Measurements from ENCODE around the gene DIAPH3. TPM values are rescaled to one million over a fixed set of nuclear protein-coding genes. Genes with fewer than 3 reads are reported as not detected.

DIAPH3 gene
- total RNA-seq, 6 experiments from 2014 or later = 18.4 to 38.5 (median 37.5) TPM

- no peak overlapping the region for H3K4me3 Mint-ChIP-seq
- TF ChIP-seq, protein P1, sequence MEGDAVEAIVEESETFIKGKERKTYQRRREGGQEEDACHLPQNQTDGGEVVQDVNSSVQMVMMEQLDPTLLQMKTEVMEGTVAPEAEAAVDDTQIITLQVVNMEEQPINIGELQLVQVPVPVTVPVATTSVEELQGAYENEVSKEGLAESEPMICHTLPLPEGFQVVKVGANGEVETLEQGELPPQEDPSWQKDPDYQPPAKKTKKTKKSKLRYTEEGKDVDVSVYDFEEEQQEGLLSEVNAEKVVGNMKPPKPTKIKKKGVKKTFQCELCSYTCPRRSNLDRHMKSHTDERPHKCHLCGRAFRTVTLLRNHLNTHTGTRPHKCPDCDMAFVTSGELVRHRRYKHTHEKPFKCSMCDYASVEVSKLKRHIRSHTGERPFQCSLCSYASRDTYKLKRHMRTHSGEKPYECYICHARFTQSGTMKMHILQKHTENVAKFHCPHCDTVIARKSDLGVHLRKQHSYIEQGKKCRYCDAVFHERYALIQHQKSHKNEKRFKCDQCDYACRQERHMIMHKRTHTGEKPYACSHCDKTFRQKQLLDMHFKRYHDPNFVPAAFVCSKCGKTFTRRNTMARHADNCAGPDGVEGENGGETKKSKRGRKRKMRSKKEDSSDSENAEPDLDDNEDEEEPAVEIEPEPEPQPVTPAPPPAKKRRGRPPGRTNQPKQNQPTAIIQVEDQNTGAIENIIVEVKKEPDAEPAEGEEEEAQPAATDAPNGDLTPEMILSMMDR (IDR thresholded peaks at IDR 0.05) = no peak
- H3K4me1 Mint-ChIP-seq (ENCODE audit: low read depth) = peaks cover 21% of the 10 kb centered on the region
These were observed 300.1 kb downstream of the DIAPH3 start for GRCh38 chr13:59863621-59864020.

DNA sequence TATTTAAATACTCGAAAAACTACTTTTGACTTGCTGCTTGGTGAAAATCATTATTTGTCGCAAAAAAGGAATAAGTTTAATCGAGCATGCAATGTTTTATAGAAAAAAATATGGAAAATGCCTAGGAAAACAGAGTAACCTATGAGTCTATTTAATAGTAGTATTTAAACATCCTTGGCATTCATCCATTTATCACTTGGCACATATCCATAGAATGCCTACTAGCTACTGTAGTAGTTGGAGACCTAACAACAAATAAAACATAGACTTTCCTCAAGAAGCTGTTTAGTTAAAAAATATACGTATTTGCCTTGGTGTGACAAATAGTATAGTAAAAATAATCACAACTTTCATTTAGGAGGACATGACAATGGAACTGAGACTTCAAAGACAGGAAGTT, 302.1 kb downstream of the DIAPH3 start:
- H3K36me3 Mint-ChIP-seq (ENCODE audit: low read depth) = peaks cover 9% of the 10 kb centered on the region
- no peaks in the 10 kb centered on the region for H3K27me3 Mint-ChIP-seq (ENCODE audit: insufficient read depth)
- DNase-seq = no peak
- H3K4me1 Mint-ChIP-seq (ENCODE audit: low read depth) = peaks cover 21% of the 10 kb centered on the region
- H3K9me3 Mint-ChIP-seq = no peaks in the 10 kb centered on the region
- TF ChIP-seq, protein P1 (IDR thresholded peaks at IDR 0.05) = no peak
- H3K27ac Mint-ChIP-seq = no peak overlapping the region
- no peak overlapping the region for H3K4me3 Mint-ChIP-seq

More at GRCh38 chr13:59863621-59864020, 300.1 kb downstream of the DIAPH3 start:
- Mint-ChIP-seq H3K27ac (no peak overlapping the region), H3K27me3 (ENCODE audit: insufficient read depth) (no peaks in the 10 kb centered on the region), H3K9me3 (no peaks in the 10 kb centered on the region), H3K36me3 (ENCODE audit: low read depth) (peaks cover 9% of the 10 kb centered on the region)
- no peak for DNase-seq

DNA sequence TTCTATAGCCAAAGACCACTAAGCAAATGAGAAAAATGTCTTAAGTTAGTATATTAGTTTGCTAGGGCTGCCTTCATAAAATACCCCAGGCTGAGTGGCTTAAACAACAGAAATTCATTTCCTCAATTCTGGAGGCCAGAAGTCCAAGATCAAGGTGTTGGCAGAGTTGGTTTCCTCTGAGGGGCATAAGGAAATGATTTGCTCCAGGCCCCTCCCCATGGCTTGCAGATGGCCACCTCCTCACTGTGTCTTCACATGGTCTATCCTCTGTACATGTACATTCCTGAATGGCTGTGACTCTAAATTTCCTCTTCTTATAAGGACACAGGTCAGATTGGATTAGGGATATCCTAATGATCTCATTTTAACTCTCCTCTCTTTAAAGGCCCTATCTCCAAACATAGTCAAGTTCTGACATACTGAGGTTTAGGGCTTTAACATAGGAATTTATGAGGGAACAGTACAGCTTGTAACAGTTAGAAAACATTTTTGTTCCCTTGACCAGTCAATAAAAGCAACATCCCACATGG, 307.4 kb downstream of the DIAPH3 start:
- TF ChIP-seq, protein P1 (IDR thresholded peaks at IDR 0.05) = no peak
- Mint-ChIP-seq H3K36me3 (ENCODE audit: low read depth) (peaks cover 28% of the 10 kb centered on the region), H3K9me3 (peaks cover under 1% of the 10 kb centered on the region; the same call in 1 of the 2 replicates), H3K27ac (no peak overlapping the region), H3K27me3 (ENCODE audit: insufficient read depth) (no peaks in the 10 kb centered on the region; the same call in 1 of the 2 replicates), H3K4me1 (ENCODE audit: low read depth) (no peaks in the 10 kb centered on the region), H3K4me3 (no peak overlapping the region)
- no peak for DNase-seq

DNA sequence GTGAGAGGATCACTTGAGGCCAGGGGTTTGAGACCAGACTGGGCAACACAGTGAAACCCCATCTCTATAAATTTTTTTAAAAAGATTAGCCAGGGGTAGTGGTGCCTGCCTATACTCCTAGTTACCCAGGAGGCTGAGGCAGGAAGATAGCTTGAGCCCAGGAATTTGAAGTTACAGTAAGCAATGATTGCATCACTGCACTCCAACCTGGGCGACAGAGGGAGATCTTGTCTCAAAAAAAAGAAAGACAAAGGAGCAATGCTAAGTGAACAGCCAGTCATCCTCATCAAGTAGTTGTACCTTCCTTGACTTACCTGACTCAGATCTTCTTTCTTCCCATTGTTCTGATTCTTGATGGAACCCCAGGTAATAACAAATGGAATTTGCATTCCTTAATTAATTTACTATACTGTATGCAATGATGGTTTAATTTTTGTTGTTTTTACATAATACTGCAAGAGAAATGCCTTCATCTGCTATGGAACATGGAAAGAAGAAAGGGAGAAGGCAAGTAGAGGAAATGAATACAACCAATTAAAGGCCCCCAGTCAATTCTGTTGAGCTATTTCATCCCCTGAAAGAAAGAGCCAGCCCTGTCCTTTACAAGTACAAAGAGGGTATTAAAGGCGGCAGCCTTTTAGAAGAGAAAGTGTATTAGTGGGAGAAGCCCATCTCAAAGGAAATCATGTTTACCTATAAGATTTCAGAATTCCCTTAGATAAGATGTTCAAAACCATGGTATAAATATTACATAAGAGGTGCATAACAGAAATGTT, 316.7 kb downstream of the DIAPH3 start:
- H3K36me3 Mint-ChIP-seq (ENCODE audit: low read depth) = peaks cover 8% of the 10 kb centered on the region
- H3K4me1 Mint-ChIP-seq (ENCODE audit: low read depth) = peaks cover 15% of the 10 kb centered on the region
- no peak for DNase-seq
- H3K27ac Mint-ChIP-seq = no peak overlapping the region
- no peak overlapping the region for H3K4me3 Mint-ChIP-seq
- TF ChIP-seq, protein P1 (IDR thresholded peaks at IDR 0.05) = no peak
- H3K27me3 Mint-ChIP-seq (ENCODE audit: insufficient read depth) = no peaks in the 10 kb centered on the region
- H3K9me3 Mint-ChIP-seq = peaks cover 5% of the 10 kb centered on the region; the same call in 1 of the 2 replicates

DNA sequence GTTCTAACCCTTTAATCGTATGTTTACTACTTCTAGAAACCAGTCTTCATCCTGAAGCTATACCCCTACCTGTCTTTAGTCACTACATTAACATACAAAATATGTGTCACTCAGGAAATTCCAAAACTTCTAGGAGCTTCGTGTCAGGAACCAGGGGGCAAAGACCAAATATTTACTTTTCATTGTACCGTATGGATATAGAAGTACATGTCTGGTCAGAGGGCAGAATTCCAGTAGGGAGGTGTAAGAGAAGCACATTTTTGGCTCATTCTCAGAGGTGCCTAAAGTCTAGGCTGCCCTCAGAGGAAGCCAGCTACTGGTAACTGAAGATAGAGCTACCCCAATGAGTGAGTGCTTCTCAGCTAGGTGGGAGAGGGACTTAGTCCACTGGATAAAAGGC, 320.7 kb downstream of the DIAPH3 start:
- Mint-ChIP-seq H3K9me3 (no peaks in the 10 kb centered on the region), H3K4me1 (ENCODE audit: low read depth) (peaks cover 15% of the 10 kb centered on the region), H3K36me3 (ENCODE audit: low read depth) (no peaks in the 10 kb centered on the region), H3K27ac (no peak overlapping the region), H3K27me3 (ENCODE audit: insufficient read depth) (no peaks in the 10 kb centered on the region), H3K4me3 (no peak overlapping the region)
- TF ChIP-seq, protein P1 (IDR thresholded peaks at IDR 0.05) = no peak
- DNase-seq = no peak

All from HFFc6 (cell line).